HL-60 (cell line): ENCODE results near the gene TRPV4.
A peak's percentile ranks its signal among the peaks of the same experiment; 100 is the strongest.
"Not testable (repeated sequence)": the region's sequence is repeated elsewhere in the genome, so short reads cannot be mapped to it uniquely, and the experiment has no call there.

Experiments used
- DNase-seq, 2 experiments: peaks; one replicate each; pipeline ENCODE4 v3.0.0-alpha.2; 2010 to 2020; ENCODE audit warnings: low read depth in 1 of 2, low spot score in 1 of 2
- H3K27ac ChIP-seq: fragments of 250-450 bp; sonication (Bioruptor Pico); replicated peaks from 2 replicates; pipeline ENCODE4 v1.5.1; 2020; ENCODE audit warnings: mild to moderate bottlenecking, moderate library complexity
- H3K27me3 ChIP-seq: fragments of 250-450 bp; sonication (Bioruptor Pico); 2 replicates; pipeline ENCODE4 v1.5.1; 2021; ENCODE audit warnings: mild to moderate bottlenecking, moderate library complexity; ENCODE audit not compliant: insufficient read depth, poor library complexity, severe bottlenecking
- H3K4me3 ChIP-seq: replicated peaks from 2 replicates; pipeline ENCODE4 v1.5.1; 2011; ENCODE audit warnings: mild to moderate bottlenecking, control low read depth, low read length; ENCODE audit not compliant: insufficient read depth
- GABPA ChIP-seq: IDR thresholded peaks from 2 replicates; pipeline ENCODE4 v1.6.1; 2012; ENCODE audit warnings: low read depth
- POLR2AphosphoS5 ChIP-seq: IDR thresholded peaks from 2 replicates; pipeline ENCODE4 v1.6.1; 2012; ENCODE audit warnings: low read depth
- SPI1 ChIP-seq: IDR thresholded peaks from 2 replicates; pipeline ENCODE4 v1.6.1; 2012; ENCODE audit warnings: low read depth, mild to moderate bottlenecking, borderline replicate concordance
- TF ChIP-seq, protein P1 (sequence below): IDR thresholded peaks from 2 replicates; pipeline ENCODE4 v1.6.1; 2012; ENCODE audit warnings: low read depth; ENCODE audit not compliant: insufficient replicate concordance
- TF ChIP-seq, protein P2 (sequence below): IDR thresholded peaks from one replicate; pipeline ENCODE4 v1.5.1; 2011; ENCODE audit warnings: low read length, control low read depth, inconsistent platforms; ENCODE audit not compliant: insufficient read depth

The TRPV4 gene

DNA sequence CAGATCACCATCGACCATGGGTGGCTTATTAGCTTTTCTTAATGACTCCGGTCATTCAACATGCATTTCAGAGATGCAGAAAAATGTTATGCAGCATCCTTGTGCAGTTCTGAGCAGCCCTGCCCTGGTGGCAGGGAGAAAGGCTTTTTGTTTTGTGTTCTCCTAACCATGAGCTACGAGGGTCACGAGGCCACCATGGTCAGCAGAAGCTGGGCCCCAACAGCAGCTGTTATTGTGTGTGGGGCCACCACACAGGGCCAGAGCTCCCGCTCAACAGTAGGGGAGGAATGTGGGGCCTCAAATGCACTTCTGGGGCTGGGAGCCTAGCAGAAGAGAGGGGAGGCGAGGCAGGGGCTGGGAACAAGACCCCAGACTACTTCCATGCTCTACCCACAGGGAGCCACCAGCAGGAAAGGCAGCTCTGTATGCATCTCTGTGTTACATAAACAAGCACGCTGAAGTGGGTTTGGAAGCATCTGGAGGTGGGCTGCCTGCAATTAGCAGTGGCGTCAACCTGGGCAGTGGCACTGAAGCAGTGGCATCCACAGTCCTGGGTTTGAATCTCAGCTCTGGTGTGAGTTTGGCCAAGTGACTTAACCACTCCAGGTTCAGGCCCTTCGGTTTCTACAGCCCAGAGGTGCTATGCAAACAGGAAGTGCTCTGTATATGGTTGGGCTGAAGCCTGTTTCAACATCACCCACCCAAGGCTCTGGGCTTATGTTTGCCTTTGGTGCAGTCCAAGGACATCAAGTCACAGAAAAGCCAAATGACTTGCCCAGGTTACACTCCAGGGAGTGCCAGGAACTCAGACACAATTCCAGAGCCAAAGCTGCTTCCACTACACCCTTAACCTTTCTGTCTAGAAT, 30.9 kb upstream of the TRPV4 start:
- Histone ChIP-seq H3K27me3 (no peaks in the 10 kb centered on the region), H3K4me3 (no peak overlapping the region), H3K27ac (peak overlapping the region; percentile 45)
- TF ChIP-seq, protein P1, sequence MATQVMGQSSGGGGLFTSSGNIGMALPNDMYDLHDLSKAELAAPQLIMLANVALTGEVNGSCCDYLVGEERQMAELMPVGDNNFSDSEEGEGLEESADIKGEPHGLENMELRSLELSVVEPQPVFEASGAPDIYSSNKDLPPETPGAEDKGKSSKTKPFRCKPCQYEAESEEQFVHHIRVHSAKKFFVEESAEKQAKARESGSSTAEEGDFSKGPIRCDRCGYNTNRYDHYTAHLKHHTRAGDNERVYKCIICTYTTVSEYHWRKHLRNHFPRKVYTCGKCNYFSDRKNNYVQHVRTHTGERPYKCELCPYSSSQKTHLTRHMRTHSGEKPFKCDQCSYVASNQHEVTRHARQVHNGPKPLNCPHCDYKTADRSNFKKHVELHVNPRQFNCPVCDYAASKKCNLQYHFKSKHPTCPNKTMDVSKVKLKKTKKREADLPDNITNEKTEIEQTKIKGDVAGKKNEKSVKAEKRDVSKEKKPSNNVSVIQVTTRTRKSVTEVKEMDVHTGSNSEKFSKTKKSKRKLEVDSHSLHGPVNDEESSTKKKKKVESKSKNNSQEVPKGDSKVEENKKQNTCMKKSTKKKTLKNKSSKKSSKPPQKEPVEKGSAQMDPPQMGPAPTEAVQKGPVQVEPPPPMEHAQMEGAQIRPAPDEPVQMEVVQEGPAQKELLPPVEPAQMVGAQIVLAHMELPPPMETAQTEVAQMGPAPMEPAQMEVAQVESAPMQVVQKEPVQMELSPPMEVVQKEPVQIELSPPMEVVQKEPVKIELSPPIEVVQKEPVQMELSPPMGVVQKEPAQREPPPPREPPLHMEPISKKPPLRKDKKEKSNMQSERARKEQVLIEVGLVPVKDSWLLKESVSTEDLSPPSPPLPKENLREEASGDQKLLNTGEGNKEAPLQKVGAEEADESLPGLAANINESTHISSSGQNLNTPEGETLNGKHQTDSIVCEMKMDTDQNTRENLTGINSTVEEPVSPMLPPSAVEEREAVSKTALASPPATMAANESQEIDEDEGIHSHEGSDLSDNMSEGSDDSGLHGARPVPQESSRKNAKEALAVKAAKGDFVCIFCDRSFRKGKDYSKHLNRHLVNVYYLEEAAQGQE, result no peak
- no peak for TF ChIP-seq GABPA
- TF ChIP-seq SPI1, result peak; percentile 92
- TF ChIP-seq, protein P2, sequence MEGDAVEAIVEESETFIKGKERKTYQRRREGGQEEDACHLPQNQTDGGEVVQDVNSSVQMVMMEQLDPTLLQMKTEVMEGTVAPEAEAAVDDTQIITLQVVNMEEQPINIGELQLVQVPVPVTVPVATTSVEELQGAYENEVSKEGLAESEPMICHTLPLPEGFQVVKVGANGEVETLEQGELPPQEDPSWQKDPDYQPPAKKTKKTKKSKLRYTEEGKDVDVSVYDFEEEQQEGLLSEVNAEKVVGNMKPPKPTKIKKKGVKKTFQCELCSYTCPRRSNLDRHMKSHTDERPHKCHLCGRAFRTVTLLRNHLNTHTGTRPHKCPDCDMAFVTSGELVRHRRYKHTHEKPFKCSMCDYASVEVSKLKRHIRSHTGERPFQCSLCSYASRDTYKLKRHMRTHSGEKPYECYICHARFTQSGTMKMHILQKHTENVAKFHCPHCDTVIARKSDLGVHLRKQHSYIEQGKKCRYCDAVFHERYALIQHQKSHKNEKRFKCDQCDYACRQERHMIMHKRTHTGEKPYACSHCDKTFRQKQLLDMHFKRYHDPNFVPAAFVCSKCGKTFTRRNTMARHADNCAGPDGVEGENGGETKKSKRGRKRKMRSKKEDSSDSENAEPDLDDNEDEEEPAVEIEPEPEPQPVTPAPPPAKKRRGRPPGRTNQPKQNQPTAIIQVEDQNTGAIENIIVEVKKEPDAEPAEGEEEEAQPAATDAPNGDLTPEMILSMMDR, result no peak
- DNase-seq, result peak; percentile 57 to 83

DNA sequence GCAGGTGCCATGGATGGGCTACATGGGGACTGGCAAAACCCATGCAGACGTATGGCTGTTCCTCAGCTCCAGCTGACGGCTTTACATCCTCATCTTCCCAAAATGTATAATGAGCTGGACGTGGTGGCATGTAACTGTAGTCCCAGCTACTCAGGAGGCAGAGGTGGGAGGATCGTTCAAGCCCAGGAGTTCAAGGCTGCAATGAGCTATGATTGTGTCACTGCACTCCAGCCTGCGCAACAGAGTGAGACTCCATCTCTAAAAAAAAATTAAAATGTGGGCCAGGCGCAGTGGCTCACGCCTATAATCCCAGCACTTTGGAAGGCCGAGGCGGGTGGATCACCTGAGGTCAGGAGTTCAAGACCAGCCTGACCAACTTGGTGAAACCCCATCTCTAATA, 29.3 kb upstream of the TRPV4 start:
- H3K27ac ChIP-seq, H3K27me3 ChIP-seq, DNase-seq, H3K4me3 ChIP-seq: not testable (repeated sequence)

DNA sequence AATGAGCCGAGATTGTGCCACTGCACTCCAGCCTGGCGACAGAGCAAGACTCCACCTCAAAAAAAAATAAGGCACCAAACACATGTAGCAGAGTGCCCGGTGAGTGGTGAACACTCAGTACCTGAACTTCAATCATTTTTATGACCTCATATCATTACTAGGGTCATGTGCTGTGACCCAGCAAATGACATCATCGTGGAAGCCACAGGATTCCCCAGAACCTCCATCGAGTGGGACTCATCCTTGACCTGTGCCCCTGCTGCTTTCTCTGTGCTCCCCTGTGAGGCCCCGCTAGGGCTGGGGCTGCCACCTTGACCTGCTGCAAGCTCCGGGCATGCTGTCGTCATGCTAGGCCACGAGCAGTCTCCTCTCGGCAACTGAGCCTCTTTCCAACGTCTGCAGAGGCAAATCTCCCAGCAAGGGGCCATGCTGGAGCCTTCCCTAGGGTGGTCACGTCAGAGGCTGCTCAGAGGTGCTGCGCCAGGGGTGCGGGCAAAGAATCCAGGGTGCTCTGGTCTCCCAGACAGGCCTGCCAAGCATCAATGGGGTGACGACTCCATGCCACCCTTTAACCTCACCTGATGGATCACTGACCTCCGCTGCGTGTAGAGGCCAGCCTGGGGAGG, 28.6 kb upstream of the TRPV4 start:
- Histone ChIP-seq H3K27me3 (no peaks in the 10 kb centered on the region), H3K27ac (no peak overlapping the region), H3K4me3 (no peak overlapping the region)
- DNase-seq, result no peak
- TF ChIP-seq POLR2AphosphoS5 (no peak), SPI1 (no peak), GABPA (no peak)
- TF ChIP-seq, protein P1, result no peak
- TF ChIP-seq, protein P2, result no peak

DNA sequence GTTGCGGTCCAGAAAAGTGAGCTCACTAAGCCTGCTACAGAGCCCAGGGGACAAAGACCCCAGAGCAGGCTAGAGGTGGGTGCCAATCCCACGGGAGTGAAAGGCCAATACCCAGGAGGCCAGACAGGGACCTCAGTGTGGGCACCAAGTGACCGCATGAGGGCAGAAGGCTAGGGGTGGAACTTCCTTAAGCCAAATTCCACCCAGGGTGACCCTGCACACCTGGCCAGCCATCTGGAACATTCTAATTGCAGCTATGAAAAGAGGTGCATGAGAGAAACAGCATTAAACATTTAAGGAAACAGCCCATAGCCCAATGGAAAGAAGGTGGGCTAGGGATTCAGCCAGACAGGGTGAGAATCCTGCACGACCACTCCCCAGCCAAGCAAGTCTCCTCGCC, 27.8 kb upstream of the TRPV4 start:
- Histone ChIP-seq H3K4me3 (no peak overlapping the region), H3K27me3 (no peaks in the 10 kb centered on the region), H3K27ac (no peak overlapping the region)
- TF ChIP-seq GABPA (no peak), POLR2AphosphoS5 (no peak), SPI1 (no peak)
- TF ChIP-seq, protein P2, result no peak
- TF ChIP-seq, protein P1, result no peak
- DNase-seq, result no peak
